Activated CD8-positive, alpha-beta memory T cell treated with anti-CD3 and anti-CD28 coated beads, Interleukin-2, amount 50 U/mL, for 48 hours (primary cell): ENCODE data around the gene ZNF695.
"Not testable (repeated sequence)": the region's sequence is repeated elsewhere in the genome, so short reads cannot be mapped to it uniquely, and the experiment has no call there.

Experiments used
- DNase-seq: peaks from one replicate; pipeline ENCODE4 v3.0.0-alpha.2; 2020

Gene ZNF695

GRCh38 chr1:247007511-247008405, at the start of gene ZNF695:
Gene ZNF695, minus strand, starts transcription at chr1:247008057. Its CDS starts 149 bp downstream, at chr1:247007908.
- DNase-seq, result peak; percentile 76

DNA sequence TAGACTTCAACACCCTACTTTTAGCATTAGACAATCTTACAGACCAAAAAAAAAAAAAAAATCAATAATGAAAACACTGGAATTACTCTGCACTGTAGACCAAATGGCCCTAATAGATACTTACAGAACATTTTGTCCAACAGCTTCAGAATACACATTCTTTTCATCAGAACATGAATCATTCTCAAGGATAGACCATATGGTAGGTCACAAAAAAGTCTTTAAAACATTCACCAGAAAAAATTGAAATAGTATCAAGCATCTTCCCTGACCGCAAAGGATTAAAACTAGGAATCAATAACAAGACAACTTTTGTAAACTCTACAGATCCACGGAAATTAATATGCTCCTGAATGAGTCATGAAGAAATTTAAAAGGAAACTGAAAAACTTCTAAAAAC, 48.2 kb upstream of the ZNF695 start:
- DNase-seq, result no peak

DNA sequence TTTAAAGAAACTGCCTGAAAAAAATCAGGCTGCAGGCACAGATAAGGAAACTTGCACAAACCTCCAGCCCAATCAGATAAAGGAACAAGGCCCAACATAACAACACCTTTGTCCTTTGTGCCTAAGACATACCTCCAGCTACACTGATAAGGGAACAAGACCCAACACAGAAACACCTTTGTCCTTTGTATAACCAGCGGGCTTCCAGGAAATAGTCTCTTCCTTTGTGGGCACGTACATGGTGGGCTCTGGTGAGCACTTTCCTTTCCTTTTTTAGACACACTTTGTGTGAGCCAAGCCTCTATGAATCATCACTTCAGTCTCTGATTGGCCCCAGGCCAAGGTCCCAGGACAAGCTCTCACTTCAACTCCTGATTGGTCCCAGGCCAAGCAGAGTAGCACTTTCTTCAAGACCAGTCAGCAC, 47.1 kb upstream of the ZNF695 start:
- DNase-seq, result no peak

DNA sequence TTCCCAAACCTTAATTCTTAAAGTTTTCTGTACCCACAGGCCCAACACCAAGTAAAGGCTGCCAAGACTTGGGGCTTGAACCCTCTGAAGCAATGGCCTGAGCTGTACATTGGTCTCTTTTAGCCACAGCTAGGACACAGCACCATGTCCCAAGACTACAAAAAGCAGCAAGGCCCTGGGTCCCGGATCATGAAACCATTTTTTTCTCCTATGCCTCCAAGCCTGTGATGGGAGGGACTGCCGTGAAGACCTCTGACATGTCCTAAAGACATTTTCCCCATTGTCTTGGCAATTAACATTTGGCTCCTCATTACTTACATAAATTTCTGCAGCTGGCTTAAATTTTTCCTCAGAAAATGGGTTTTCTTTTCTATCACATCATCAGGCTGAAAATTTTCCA, 39.8 kb upstream of the ZNF695 start:
- DNase-seq, result no peak

GRCh38 chr1:247047260-247047659, 39.4 kb upstream of the ZNF695 start:
- DNase-seq, result no peak

GRCh38 chr1:247043406-247043805, 35.5 kb upstream of the ZNF695 start:
- DNase-seq, result no peak

GRCh38 chr1:247037511-247038320, 29.9 kb upstream of the ZNF695 start:
- no peak for DNase-seq

DNA sequence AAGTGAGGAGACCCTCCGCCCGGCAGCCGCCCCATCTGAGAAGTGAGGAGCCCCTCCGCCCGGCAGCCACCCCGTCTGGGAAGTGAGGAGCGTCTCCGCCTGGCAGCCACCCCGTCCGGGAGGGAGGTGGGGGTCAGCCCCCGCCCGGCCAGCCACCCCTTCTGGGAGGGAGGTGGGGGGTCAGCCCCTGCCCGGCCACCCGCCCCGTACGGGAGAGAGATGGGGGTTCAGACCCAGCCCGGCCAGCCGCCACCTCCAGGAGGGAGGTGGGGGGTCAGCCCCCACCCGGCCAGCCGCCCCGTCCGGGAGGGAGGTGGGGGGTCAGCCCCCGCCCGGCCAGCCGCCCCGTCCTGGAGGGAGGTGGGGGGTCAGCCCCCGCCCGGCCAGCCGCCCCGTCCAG, 24.4 kb upstream of the ZNF695 start:
- not testable (repeated sequence) for DNase-seq

DNA sequence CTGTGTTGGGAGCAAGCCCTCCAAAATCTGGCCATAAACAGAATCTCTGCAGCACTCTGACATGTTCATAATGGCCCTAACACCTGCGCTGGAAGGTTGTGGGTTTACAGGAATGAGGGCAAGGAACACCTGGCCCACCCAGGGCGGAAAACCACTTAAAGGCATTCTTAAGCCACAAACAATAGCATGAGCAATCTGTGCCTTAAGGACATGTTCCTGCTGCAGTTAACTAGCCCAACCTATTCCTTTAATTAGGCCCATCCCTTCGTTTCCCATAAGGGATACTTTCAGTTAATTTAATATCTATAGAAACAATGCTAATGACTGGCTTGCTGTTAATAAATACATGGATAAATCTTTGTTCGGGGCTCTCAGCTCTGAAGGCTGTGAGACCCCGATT, 16.8 kb upstream of the ZNF695 start:
- DNase-seq, result not testable (repeated sequence)

DNA sequence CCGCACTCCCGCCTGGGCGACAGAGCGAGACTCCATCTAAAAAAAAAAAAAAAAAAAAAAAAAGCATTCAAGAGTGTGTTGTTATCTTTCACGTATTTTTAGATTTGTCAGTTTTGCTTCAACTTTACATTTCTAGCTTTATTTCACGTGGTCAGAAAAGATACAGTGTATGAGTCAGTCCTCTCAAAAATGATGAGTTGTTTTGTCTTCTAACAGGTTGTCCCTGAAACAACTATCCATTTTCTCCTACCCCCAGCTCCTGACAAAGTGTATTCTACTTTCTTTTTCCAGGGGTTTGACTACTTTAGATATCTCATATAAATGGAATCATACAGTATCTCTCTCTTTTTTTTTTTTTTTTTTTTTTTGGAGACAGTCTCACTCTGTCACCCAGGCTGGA, 5.5 kb upstream of the ZNF695 start:
- no peak for DNase-seq

DNA sequence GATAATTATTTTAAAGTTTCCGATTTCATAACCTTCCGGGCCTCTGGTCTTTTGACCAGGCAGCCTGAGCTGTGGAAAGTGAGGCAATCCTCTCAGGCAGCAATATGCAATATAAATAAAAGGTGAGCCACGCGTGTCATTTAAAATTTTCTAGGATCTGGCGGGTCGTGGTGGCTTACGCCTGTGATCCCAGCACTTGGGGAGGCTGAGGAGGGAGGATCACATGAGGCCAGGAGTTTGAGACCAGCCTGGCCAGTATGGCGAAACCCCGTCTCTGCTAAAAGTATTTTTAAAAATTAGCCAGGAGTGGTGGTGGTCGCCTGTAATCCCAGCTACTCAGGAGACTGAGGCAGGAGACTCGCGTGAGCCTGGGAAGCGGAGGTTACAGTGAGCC, 546 bp upstream of the ZNF695 start:
- no peak for DNase-seq

DNA sequence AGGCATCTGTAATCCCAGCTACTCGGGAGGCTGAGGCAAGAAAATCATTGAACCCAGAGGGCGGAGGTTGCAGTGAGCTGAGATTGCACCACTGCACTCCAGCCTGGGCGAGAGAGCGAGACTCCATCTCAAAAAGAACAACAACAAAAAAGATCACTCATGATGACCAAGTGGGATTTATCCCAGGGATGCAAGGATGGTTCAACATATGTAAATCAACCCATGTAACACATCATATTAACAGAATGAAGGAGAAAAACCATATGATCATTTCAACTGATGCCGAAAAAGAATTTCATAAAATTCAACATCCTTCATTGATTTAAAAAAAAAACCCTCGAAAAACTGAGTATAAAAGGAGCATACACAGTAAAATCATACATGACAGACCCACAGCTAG, 3.8 kb downstream of the ZNF695 start:
- DNase-seq, result not testable (repeated sequence)

- DNase-seq, result no peak
These were observed 18.0 kb downstream of the ZNF695 start for GRCh38 chr1:246989901-246990300.

DNA sequence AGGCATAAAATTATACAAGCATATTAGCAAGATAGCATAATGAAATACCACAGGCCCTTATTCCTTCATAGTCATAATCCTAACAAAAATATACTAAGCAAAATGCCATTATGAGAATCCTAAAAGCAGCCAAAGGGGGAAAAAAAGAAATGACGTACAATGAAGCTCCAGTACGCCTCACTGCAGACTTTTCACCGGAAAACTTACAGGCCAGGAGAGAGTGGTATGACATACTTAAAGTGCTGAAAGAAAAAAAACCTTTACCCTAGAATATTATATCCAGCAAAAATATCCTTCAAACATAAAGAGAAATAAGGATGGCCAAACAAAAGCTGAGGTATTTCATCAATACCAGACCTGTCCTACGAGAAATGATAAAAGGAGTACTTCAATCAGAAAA, 19.5 kb downstream of the ZNF695 start:
- no peak for DNase-seq

- no peak for DNase-seq
These were observed 20.7 kb downstream of the ZNF695 start for GRCh38 chr1:246987083-246987690.

DNA sequence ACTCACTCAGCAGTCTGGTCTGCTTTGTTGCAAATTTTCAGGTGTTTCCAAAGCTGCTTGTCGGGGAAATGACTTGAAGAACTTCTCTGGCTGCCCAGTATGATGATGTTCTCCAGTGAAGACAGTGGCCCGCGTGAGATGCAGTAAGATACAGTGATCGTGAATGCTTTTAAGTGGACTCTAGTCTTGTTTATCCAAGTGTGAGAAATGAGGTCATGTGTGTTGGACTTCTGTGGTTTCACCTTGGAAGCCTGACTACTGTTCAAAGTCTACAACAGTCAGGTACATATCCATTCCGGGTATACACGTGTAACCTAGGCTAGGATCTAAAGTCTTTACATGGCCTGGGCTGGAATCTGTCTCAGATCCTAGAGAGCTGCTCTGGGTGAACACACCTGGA, 29.1 kb downstream of the ZNF695 start:
- DNase-seq, result no peak

GRCh38 chr1:246978281-246978680, 29.6 kb downstream of the ZNF695 start:
- DNase-seq, result no peak

DNA sequence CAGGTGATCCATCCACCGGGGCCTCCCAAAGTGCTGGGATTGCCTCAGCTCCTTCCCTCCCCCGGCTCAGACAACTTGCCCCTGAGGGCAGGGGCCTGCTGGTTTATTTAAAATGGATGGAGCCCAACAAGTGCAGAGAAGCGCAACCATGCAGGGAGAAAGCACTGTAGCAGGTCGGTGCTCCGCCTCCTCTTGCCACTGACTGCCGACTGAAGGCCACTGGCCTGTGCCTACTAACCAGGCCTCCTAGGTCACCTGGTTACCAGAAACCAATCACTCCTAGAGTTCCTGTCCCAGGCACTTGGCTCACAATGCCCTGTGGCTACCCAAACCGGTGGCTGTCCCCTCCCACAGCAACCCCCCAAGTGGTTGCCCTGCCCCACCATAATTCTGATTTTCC, 35.9 kb downstream of the ZNF695 start:
- DNase-seq, result no peak

DNA sequence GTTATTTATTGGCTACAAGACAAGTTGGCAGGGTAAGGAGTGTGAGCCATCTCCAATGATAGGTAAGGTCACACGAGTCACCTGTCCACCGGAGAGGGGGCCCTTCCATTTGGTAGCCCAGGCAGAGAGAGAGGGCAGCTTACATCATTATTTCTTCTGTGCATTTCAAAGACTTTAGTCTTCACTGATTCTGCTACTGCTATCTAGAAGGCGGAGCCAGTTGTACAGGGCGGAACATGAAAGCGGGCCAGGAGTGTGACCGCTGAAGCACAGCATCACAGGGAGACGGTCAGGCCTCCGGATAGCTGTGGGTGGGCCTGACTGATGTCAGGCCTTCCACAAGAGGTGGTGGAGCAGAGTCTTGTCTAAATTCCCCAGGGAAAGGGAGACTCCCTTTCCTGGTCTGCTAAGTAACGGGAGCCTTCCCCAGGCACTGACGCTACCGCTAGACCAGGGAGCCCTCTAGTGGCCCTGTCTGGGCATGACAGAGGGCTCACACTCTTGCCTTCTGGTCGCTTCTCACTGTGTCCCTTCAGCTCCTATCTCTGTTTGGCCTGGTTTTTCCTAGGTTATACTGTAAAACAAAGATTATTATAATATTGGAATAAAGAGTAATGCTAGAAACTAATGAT, 36.7 kb downstream of the ZNF695 start:
- DNase-seq, result peak; percentile 76

DNA sequence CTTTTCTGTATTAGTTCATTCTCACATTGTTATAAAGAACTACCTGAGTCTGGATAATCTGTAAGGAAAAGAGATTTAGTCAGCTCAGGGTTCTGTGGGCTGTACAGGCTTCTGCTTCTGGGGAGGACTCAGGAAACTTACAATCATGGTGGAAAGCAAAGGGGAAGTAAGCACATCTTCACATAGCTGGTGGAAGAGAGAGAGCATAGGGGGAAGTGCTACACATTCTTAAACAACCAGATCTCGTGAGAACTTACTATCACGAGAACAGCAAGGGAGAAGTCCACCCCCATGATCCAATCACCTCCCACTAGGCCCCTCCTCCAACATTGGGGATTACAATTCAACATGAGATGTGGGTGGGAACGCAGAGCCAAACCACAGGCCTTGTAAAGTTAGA, 38.2 kb downstream of the ZNF695 start:
- DNase-seq, result no peak

- no peak for DNase-seq
These were observed 41.4 kb downstream of the ZNF695 start for GRCh38 chr1:246966502-246966901.

GRCh38 chr1:246959944-246960693, 47.7 kb downstream of the ZNF695 start:
- no peak for DNase-seq
